Smooth muscle cell (in vitro differentiated cells): Measurements from ENCODE around the gene GPR55. TPM values are rescaled to one million over a fixed set of nuclear protein-coding genes. Genes with fewer than 3 reads are reported as not detected.

Source experiments
- DNase-seq: peaks from one replicate; lab custom pipeline; 2025; ENCODE audit not compliant: unreplicated experiment; lab: John Stamatoyannopoulos, UW
- H2AFZ ChIP-seq: fragments of 200-600 bp; sonication (generic); 2 replicates; pipeline ENCODE4 v1.6.0; 2016; ENCODE audit warnings: antibody characterized with exemption, low read depth, mild to moderate bottlenecking
- H3F3A ChIP-seq: fragments of 200-600 bp; sonication (generic); 2 replicates; pipeline ENCODE4 v1.6.0; 2017; ENCODE audit warnings: antibody characterized with exemption, low read depth
- H3K27ac ChIP-seq: fragments of 200-600 bp; sonication (generic); 2 replicates; pipeline ENCODE4 v1.5.1; 2016; ENCODE audit warnings: low read depth, mild to moderate bottlenecking
- H3K27me3 ChIP-seq: fragments of 200-600 bp; sonication (generic); 2 replicates; pipeline ENCODE4 v1.6.1; 2016; ENCODE audit warnings: low read depth, mild to moderate bottlenecking
- H3K36me3 ChIP-seq: fragments of 200-600 bp; sonication (generic); 2 replicates; pipeline ENCODE4 v1.5.1; 2016; ENCODE audit warnings: low read depth
- H3K4me1 ChIP-seq: fragments of 200-600 bp; sonication (generic); 2 replicates; pipeline ENCODE4 v1.5.1; 2016; ENCODE audit warnings: low read depth
- H3K4me2 ChIP-seq: fragments of 200-600 bp; sonication (generic); 2 replicates; pipeline ENCODE4 v1.6.0; 2016; ENCODE audit warnings: mild to moderate bottlenecking
- H3K4me3 ChIP-seq: fragments of 200-600 bp; sonication (generic); 2 replicates; pipeline ENCODE4 v1.5.1; 2016; ENCODE audit warnings: mild to moderate bottlenecking
- H3K79me2 ChIP-seq: fragments of 200-600 bp; sonication (generic); 2 replicates; pipeline ENCODE4 v1.6.0; 2016; ENCODE audit warnings: low read depth, mild to moderate bottlenecking
- H3K9ac ChIP-seq: fragments of 200-600 bp; sonication (generic); 2 replicates; pipeline ENCODE4 v1.6.0; 2016; ENCODE audit warnings: low read depth
- H3K9me3 ChIP-seq: fragments of 200-600 bp; sonication (generic); replicated peaks from 2 replicates; pipeline ENCODE4 v1.5.1; 2016; ENCODE audit warnings: low read depth
- H4K20me1 ChIP-seq: fragments of 200-600 bp; sonication (generic); 2 replicates; pipeline ENCODE4 v1.6.0; 2016; ENCODE audit warnings: low read depth
- WGBS: methylation state at CpG from one replicate; pipeline ENCODE4 v1.1.7; 2016; ENCODE audit warnings: low lambda C conversion rate; 5-methylcytosine and 5-hydroxymethylcytosine counted together
- polyA plus RNA-seq: library from polyadenylated mRNA; unstranded; fragments of >200 nt; fragmentation: Nextera tagmentation; extraction: Ambion mirVana; gene quantifications from 2 replicates; pipeline ENCODE4 v1.2.1, GENCODE V29; 2016
- total RNA-seq: library from RNA; depleted of rRNA; stranded (reverse); fragments of >200 nt; gene quantifications from 2 replicates; pipeline ENCODE4 v1.2.3, GENCODE V29; 2014
- TF ChIP-seq, protein P1 (sequence below): fragments of 200-600 bp; sonication (generic); IDR thresholded peaks from 2 replicates; pipeline ENCODE4 v1.5.1; 2017; ENCODE audit warnings: borderline replicate concordance, mild to moderate bottlenecking, antibody characterized with exemption; ENCODE audit not compliant: insufficient read depth, poor library complexity, severe bottlenecking

GPR55 gene
- total and polyA plus RNA-seq, 2 experiments from 2014 or later = not detected

DNA sequence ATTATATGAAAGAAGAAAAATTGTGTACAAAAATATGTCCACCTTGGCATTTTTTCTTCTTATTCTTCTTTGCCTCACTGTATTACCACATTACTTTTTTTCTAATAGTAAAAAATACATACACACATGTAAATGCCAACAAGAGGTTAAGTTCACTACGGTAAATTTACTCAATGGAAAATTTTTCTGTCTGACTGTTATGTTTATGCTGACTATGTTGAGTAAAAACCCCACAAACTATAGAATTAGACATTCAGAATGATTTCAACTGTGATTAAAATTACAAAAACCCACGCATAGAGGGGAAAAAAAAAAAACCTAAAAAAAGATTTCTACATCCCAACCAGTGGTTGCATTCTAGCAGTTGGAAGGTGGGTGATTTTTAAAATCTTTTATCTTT lies 5.4 kb downstream of the GPR55 start:
- no peak for DNase-seq
- no peak overlapping the region for H3K4me2 ChIP-seq
- H3K9ac ChIP-seq = no peak overlapping the region
- TF ChIP-seq, protein P1, sequence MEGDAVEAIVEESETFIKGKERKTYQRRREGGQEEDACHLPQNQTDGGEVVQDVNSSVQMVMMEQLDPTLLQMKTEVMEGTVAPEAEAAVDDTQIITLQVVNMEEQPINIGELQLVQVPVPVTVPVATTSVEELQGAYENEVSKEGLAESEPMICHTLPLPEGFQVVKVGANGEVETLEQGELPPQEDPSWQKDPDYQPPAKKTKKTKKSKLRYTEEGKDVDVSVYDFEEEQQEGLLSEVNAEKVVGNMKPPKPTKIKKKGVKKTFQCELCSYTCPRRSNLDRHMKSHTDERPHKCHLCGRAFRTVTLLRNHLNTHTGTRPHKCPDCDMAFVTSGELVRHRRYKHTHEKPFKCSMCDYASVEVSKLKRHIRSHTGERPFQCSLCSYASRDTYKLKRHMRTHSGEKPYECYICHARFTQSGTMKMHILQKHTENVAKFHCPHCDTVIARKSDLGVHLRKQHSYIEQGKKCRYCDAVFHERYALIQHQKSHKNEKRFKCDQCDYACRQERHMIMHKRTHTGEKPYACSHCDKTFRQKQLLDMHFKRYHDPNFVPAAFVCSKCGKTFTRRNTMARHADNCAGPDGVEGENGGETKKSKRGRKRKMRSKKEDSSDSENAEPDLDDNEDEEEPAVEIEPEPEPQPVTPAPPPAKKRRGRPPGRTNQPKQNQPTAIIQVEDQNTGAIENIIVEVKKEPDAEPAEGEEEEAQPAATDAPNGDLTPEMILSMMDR = no peak
- H3F3A ChIP-seq = no peaks in the 10 kb centered on the region
- H3K27ac ChIP-seq = no peak overlapping the region
- no peaks in the 10 kb centered on the region for H3K79me2 ChIP-seq
- no peaks in the 10 kb centered on the region for H3K4me1 ChIP-seq
- H2AFZ ChIP-seq = no peak overlapping the region
- WGBS = 90% methylated on average over 2 of the region's 2 CpGs
- H3K9me3 ChIP-seq = no peaks in the 10 kb centered on the region
- no peaks in the 10 kb centered on the region for H3K36me3 ChIP-seq
- no peak overlapping the region for H3K4me3 ChIP-seq
- no peaks in the 10 kb centered on the region for H4K20me1 ChIP-seq
- H3K27me3 ChIP-seq = no peaks in the 10 kb centered on the region

DNA sequence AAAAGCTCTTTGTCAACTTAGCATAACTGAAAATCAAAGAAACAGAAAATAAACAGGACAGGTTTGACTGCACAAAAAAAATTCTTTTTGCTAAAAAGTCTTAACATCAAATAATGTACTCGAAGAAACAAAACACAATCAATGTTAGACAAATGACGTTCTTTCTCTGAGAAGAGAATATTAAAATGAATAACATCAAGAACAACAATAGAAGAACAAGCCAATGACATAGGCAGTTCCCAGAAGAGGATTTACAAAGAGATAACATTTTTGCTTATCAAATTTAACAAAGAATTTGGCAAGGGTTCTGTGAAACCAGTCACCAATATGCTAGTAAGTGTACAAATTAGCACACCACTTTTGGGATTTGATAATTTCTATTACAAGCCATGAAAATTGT lies 5.8 kb downstream of the GPR55 start:
- TF ChIP-seq, protein P1 = no peak
- Histone ChIP-seq H3K79me2 (no peaks in the 10 kb centered on the region), H4K20me1 (no peaks in the 10 kb centered on the region), H3F3A (no peaks in the 10 kb centered on the region), H3K27ac (no peak overlapping the region), H2AFZ (no peak overlapping the region), H3K4me1 (no peaks in the 10 kb centered on the region), H3K4me2 (no peak overlapping the region), H3K36me3 (no peaks in the 10 kb centered on the region), H3K9ac (no peak overlapping the region), H3K4me3 (no peak overlapping the region), H3K9me3 (no peaks in the 10 kb centered on the region), H3K27me3 (no peaks in the 10 kb centered on the region)
- WGBS = 85% methylated on average over 2 of the region's 2 CpGs
- DNase-seq = no peak

DNA sequence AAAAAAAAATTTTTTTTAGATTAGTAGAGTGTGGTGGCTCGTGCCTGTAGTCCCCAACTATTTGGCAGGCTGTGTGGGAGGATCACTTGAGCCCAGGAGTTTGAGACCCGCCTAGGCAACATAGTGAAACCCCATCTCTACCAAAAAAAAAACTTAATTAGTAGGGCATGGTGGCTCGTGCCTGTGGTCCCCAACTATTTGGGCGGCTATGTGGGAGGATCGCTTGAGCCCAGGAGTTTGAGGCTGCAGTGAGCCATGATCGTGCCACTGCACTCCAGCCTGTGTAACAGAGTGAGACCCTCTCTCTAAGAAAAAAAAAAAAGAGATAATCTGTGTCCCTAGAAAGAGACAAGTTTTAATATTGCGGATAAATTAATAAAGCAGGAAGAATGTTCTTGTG lies 8.8 kb downstream of the GPR55 start:
- Histone ChIP-seq H3F3A (no peaks in the 10 kb centered on the region), H3K27ac (no peak overlapping the region), H3K36me3 (no peaks in the 10 kb centered on the region), H2AFZ (no peak overlapping the region), H3K9ac (no peak overlapping the region), H3K4me2 (no peak overlapping the region), H3K4me1 (no peaks in the 10 kb centered on the region), H3K9me3 (no peaks in the 10 kb centered on the region), H3K27me3 (no peaks in the 10 kb centered on the region), H3K79me2 (no peaks in the 10 kb centered on the region), H3K4me3 (no peak overlapping the region), H4K20me1 (no peaks in the 10 kb centered on the region)
- no peak for DNase-seq
- TF ChIP-seq, protein P1 = no peak
- 91% methylated on average over 7 of the region's 7 CpGs for WGBS

- Histone ChIP-seq H3K9ac (no peak overlapping the region), H3K4me2 (no peak overlapping the region), H3K9me3 (no peaks in the 10 kb centered on the region), H3K27ac (no peak overlapping the region), H3K27me3 (no peaks in the 10 kb centered on the region), H3K79me2 (no peaks in the 10 kb centered on the region), H3F3A (no peaks in the 10 kb centered on the region), H3K36me3 (no peaks in the 10 kb centered on the region), H4K20me1 (no peaks in the 10 kb centered on the region), H3K4me3 (no peak overlapping the region), H2AFZ (no peak overlapping the region), H3K4me1 (no peaks in the 10 kb centered on the region)
- no peak for DNase-seq
- 88% methylated on average over 6 of the region's 6 CpGs for WGBS
- TF ChIP-seq, protein P1 = no peak
Observed at GRCh38 chr2:230915319-230915718, 9.7 kb downstream of the GPR55 start.
